BE2C (cell line): ENCODE results near the gene STEAP4.
A peak's percentile ranks its signal among the peaks of the same experiment; 100 is the strongest.

Experiments
- DNase-seq: peaks from one replicate; pipeline ENCODE4 v3.0.0-alpha.2; 2020
- H3K27me3 ChIP-seq: fragments of 250-450 bp; sonication (Bioruptor Pico); 2 replicates; pipeline ENCODE4 v1.5.1; 2020; ENCODE audit warnings: mild to moderate bottlenecking
- H3K36me3 ChIP-seq: fragments of 250-450 bp; sonication (Bioruptor Pico); 2 replicates; pipeline ENCODE4 v1.5.1; 2020; ENCODE audit warnings: mild to moderate bottlenecking
- H3K4me1 ChIP-seq: fragments of 250-450 bp; sonication (Bioruptor Pico); 2 replicates; pipeline ENCODE4 v1.5.1; 2020
- H3K4me3 ChIP-seq: 2 replicates; pipeline ENCODE4 v1.5.1; 2011; ENCODE audit warnings: low read depth, low read length
- H3K9me3 ChIP-seq: fragments of 250-450 bp; sonication (Bioruptor Pico); 2 replicates; pipeline ENCODE4 v1.5.1; 2020
- TF ChIP-seq, protein P1 (sequence below): IDR thresholded peaks from 2 replicates; pipeline ENCODE4 v1.5.1; 2012; ENCODE audit warnings: mild to moderate bottlenecking, low read depth, low read length

The STEAP4 gene

DNA sequence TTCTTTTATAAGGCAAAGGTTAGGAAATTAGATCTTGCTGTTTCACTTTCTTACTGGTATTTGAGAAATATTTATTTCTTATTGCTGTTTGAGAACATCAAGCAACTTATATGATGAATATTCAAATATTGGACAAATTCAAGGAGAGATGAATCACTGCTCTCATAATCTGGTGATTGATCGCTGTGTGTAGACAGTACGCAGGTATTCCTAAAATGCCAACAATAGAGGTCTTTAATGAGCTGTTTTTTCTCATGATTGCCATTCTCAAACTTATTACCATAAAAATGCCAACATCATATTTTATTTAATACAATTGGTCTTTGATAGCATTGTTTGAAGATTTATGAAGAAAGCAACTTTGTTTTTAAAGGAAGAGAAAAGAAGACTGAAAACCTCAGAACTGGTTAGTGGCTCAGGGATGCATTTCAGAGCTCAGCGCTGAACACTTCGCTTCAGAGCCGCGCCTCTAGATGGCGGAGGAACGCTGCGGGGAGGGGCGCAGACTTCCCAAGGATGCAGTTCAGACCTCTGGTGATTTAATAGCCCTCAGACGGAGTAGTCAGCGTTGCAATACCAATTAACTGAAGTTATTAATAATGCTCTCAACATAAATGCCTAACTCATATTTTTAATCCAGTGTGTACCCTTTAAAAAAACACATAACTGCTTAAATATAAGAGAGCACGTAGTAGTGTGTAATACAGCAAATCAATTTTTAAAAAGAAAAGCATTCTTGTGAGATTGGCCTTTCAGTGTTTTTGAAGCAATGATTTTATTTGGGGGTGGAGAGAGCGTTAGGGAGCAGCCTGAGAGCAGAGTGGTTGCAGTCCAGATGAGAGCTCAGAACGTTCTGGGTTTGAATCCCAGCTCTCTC lies 38.5 kb upstream of the STEAP4 start:
- Histone ChIP-seq H3K4me3 (no peak overlapping the region), H3K27me3 (peaks cover 14% of the 10 kb centered on the region), H3K36me3 (no peaks in the 10 kb centered on the region), H3K4me1 (no peaks in the 10 kb centered on the region), H3K9me3 (no peaks in the 10 kb centered on the region)
- peak; percentile 41 for DNase-seq
- TF ChIP-seq, protein P1, sequence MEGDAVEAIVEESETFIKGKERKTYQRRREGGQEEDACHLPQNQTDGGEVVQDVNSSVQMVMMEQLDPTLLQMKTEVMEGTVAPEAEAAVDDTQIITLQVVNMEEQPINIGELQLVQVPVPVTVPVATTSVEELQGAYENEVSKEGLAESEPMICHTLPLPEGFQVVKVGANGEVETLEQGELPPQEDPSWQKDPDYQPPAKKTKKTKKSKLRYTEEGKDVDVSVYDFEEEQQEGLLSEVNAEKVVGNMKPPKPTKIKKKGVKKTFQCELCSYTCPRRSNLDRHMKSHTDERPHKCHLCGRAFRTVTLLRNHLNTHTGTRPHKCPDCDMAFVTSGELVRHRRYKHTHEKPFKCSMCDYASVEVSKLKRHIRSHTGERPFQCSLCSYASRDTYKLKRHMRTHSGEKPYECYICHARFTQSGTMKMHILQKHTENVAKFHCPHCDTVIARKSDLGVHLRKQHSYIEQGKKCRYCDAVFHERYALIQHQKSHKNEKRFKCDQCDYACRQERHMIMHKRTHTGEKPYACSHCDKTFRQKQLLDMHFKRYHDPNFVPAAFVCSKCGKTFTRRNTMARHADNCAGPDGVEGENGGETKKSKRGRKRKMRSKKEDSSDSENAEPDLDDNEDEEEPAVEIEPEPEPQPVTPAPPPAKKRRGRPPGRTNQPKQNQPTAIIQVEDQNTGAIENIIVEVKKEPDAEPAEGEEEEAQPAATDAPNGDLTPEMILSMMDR, result peak; percentile 54

DNA sequence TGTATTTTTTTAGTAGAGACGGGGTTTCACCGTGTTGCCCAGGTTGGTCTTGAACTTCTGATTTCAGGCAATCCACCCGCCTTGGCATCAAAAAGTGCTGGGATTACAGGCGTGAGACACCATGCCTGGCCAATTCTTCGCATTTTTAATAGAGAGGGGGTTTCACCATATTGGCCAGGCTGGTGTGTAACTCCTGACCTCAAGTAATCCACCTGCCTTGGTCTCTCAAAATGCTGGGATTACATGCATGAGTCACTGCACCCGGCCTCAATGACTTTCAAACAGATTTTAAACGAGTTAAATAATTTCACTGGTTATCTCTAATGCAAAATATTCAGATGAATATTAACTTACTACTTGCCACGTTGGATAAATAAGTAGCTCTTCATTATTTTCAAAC lies 37.6 kb upstream of the STEAP4 start:
- Histone ChIP-seq H3K27me3 (peaks cover 14% of the 10 kb centered on the region), H3K4me3 (no peak overlapping the region), H3K36me3 (no peaks in the 10 kb centered on the region), H3K9me3 (no peaks in the 10 kb centered on the region), H3K4me1 (no peaks in the 10 kb centered on the region)
- TF ChIP-seq, protein P1, result no peak
- DNase-seq, result no peak

DNA sequence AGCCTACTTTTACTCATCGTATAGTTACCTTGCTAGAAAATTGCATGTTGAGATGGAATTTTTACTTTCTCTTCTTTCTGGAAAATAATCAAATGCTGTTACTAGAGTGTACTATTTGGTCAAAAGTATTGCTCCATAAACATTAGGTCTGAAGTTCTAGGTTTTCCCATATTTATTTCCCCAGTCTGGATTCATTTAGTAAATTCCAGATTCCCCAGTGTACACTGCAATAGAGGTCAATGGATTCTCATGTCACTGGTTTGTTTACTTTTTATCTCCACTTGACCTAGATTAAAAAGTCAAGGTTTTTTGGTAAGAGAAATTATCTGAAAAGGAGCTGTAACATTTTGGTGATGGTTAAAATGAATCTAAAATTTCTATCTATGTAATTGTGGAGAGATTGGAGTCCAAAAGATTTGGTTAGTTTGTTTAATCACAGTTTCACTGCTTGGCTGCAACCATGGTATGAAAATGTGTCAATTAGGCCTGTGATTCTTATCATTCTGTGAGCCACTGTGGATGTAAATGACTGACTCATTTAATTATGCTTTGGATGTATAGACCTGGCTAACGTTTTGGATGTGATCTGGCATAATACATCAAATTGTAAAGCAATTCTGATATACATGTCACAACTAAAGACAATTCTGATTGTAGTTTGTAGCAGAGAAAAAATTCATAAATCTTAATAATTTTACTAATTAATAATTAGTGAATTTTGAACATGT lies 32.7 kb upstream of the STEAP4 start:
- TF ChIP-seq, protein P1, result no peak
- Histone ChIP-seq H3K9me3 (no peaks in the 10 kb centered on the region), H3K4me3 (no peak overlapping the region), H3K27me3 (peaks cover 8% of the 10 kb centered on the region; the same call in 1 of the 2 replicates), H3K4me1 (no peaks in the 10 kb centered on the region), H3K36me3 (no peaks in the 10 kb centered on the region)
- no peak for DNase-seq

DNA sequence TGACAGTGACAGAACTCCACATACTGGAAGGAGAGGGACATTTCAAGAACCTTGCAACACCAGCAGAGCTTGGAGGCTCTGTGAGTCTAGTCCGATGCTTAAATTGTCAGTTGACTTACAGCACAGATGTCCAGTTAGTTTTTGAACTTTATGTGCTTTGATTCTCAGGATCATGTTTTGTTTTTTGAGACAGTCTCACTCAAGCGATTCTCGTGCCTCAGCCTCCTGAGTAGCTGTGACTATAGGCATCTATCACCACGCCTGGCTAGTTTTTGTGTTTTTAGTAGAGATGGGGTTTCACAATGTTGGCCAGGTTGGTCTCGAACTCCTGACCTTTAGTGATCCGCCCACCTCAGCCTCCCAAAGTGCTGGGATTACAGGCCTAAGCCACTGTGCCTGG lies 31.8 kb upstream of the STEAP4 start:
- Histone ChIP-seq H3K4me1 (no peaks in the 10 kb centered on the region), H3K9me3 (no peaks in the 10 kb centered on the region), H3K27me3 (peaks cover 8% of the 10 kb centered on the region; the same call in 1 of the 2 replicates), H3K4me3 (no peak overlapping the region), H3K36me3 (no peaks in the 10 kb centered on the region)
- DNase-seq, result no peak
- TF ChIP-seq, protein P1, result no peak

DNA sequence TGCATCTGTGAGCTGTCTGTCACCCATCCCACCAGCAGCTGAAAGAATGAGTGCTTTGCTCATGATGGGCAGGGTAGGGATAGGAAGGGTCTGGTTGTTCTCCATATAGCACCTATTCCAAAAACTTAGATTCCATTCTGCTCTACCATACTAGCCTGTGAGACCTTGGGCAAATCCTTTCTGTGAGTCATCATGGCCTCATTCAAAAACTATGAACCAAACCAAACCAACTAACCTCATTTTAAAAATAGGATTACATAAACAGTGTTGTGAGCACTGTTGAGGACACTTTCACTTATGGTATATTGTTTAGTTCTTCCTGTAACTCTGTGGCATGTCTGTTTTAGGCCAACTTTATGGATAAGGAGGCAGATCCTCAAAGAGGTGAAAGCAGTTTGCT lies 30.9 kb upstream of the STEAP4 start:
- TF ChIP-seq, protein P1, result no peak
- H3K36me3 ChIP-seq, result no peaks in the 10 kb centered on the region
- no peaks in the 10 kb centered on the region for H3K4me1 ChIP-seq
- no peak overlapping the region for H3K4me3 ChIP-seq
- no peaks in the 10 kb centered on the region for H3K9me3 ChIP-seq
- peaks cover 8% of the 10 kb centered on the region; the same call in 1 of the 2 replicates for H3K27me3 ChIP-seq
- DNase-seq, result no peak
